Measurements from ENCODE around the gene RAB9A.
"Not testable (repeated sequence)": the region's sequence is repeated elsewhere in the genome, so short reads cannot be mapped to it uniquely, and the experiment has no call there.

The RAB9A gene, protein sequence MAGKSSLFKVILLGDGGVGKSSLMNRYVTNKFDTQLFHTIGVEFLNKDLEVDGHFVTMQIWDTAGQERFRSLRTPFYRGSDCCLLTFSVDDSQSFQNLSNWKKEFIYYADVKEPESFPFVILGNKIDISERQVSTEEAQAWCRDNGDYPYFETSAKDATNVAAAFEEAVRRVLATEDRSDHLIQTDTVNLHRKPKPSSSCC

DNA sequence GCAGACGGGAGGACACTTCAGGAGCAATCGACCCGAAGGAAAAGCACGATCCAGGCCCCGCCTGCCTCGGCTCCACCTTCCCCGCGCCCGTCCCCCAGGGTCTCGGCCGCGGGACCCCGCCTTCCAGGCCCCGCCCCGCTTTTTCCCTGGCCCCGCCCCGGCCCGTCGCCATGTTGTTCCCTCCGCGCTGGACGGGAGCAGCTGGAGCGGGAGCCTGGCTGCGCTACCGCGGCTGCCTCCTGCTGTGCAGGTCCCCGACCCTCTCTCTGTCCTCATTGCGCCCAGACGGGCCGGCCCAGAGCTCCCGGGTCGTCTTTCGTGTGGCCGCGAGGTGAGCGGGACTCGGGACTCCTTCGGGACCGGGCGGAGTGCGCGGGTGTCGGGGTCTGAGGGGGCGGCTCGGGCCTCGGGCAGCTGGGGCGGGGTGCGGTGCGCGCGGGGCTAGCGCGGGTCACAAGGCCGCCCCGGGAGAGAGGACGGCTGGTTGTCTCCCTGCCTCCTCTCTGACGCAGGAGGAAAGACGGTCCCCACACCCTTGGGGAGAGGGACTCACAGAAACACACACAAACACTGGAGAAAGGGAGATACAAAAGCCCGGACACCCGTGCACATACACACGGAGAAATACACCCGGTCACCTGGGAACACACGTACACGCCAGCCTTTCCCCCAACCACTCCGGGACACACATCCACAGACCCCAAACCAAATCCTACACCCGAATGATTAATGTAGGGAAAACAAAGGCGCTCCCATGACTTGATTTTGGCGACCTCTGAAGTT, at the start of gene RAB9A:
Gene RAB9A, plus strand, starts transcription at position 171 of the 783 bp plus-strand sequence. CDS start 19,619 bp downstream, outside the sequence.
- DNase-seq: peak; percentile 68

DNA sequence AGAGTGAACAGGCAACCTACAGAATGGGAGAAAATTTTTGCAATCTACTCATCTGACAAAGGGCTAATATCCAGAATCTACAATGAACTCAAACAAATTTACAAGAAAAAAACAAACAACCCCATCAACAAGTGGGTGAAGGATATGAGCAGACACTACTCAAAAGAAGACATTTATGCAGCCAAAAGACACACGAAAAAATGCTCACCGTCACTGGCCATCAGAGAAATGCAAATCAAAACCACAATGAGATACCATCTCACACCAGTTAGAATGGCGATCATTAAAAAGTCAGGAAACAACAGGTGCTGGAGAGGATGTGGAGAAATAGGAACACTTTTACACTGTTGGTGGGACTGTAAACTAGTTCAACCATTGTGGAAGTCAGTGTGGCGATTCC, 47.2 kb upstream of the RAB9A start:
- DNase-seq: not testable (repeated sequence)

DNA sequence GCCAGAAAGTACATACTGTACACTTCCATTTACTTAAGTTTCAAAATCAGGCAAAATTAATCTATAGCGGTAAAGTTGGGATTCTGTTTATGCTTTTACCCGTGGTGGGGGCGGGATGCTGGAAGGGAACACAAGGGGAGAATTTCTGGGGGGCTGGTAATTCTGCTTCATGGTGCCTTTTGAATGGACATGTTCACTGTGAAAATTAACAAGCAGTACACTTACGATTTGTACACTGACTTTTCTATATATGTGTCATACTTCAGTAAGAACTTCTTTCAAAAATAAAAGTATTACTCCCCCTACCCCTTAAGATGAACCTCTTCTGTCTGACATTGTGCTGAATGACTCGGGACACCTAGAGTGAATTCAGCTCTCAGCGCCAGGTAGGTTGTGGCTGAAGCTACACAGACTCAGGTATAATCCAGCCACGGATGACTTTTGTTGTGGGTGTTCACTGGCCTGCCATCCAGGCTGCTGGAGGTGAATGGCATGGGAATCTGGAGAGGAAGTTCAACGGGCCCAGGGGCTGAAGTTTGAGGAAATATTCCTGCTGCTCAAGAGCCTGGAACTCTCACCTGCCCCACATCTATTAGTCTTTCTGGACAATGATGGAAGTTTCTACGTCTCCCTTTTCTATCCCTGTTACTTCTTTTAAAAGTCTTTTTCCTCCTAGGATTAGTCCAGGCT, 43.3 kb upstream of the RAB9A start:
- DNase-seq: no peak

DNA sequence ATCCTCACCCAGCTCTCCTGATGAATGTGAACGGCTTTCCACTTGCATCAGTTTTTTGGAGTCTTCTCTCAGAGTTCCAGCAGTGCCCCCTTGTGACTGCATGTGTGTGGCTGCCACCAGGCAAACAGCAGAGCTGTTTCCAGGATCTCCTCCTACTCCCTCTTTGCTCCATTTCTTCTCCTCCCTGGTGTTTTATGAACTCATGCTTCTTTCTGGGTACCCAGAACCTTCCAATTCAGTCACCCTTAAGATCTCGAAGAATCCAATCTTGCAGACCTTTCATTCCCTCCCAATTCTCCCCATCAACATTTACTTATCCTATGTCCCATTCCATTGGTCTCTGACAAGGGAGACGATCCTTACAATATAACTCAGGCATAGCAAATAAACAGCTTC, 42.8 kb upstream of the RAB9A start:
- no peak for DNase-seq

DNA sequence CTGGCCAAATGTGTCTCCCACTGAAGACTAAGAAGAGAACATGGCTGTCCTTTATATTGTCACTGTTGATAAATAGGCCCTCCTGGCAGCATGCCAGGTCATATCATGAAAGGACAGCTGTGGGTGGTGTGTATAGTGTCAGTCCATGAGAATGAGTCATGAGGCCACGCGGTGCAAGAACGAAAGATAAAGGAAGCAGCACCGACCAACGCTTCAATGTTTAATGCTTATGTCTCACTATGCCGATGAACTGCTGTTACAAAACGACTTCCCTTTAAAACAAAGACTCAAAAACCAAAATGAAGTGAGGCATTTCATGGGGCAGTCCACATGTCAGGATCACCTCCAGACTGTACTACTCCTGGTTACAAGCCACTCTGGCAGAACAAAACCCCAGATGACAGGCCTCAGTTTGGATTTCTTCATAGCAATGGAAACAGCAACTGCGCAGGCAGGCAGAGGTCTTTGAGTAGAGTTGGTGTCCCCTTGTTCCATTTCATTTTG, 41.2 kb upstream of the RAB9A start:
- peak; percentile 46 for DNase-seq

DNA sequence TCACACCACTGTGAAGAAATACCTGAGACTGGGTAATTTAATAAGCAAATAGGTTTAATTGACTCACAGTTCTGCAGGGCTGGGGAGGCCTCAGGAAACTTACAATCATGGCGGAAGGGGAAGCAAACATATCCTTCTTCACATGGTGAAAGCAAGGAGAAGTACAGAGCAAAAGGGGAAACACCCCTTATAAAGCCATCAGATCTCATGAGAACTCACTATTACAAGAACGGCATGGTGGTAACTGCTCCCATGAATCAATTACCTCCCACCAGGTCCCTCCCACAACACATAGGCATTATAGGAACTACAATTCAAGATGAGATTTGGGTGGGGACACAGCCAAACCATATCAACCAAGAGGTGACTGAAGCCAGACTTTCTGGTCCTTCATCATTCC, 40.6 kb upstream of the RAB9A start:
- DNase-seq: not testable (repeated sequence)

DNA sequence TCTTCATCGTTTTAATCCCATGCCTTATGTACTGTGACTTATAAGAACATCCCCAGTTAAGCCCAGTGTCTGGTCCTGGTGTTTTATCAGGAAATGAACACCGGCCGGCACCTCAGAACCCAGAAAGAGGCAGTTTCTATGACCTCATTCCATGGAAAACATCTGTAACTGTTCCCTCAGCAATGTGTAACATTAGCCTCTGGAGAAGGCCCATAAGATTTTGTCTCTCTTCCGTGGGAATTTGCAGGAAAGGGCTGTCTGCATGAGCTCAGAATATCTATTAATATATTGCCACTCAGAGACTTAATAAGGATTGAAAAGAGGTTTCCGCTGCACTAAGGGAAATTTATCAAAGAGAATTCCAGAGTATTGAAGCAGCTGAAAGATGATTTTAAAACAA, 39.1 kb upstream of the RAB9A start:
- DNase-seq: no peak

DNA sequence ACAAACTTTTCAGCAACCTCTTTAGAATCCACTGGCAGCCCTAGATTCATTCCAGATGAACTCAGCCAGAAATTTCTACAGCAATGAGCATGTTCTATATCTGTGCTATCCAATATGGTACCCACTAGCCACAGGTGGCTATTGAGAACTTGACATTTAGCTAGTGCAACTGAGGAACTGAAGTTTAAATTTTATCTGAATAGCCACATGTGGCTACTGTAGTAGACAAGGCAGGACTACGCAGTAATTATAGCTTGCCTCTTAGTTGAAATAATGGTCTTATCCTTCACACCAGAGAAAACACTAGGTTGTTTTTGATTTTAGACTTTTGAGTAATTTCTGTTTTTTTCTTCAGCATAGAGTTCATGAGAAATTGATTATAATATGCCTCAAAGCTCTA, 38.6 kb upstream of the RAB9A start:
- DNase-seq: no peak

DNA sequence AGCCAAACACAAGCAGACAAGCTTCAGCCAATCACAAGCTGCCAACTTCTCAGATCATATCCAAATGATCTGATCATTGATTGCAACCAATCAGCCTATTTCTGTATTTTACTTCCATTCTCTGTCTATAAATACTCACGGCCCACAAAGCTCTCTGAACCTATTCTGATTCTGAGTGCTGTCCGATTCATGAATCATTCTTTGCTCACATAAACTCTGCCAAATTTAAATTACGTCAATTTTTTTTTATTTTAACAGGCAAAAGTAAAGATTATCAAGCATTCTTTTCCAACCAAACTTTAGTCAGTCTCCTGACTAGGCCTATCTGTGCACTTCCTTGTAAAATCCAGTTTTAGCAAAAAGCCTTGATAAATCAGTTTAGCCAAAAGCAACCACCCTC, 37.8 kb upstream of the RAB9A start:
- no peak for DNase-seq

DNA sequence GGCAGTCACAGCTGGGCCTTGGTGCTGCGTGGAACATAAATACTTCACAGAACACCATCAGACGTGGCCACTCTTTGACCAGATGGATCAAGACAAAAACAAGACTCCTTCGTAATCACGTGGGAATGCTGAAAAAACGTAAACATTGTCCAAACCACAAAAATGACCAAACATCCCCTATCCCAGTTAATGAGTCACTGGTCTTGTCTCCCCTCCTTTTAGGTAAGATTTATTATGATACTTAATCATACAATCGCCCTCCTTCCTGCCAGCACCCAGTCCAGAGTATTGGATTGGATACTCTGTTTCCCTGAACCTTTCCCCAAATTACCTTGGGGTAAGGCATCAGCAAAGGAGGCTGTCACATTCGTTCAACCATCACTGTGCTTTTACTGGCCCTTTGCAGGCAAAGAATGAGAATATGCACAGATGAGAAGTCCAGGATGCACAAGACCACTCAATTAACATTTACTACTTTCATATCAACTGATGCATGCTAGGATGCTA, 36.6 kb upstream of the RAB9A start:
- DNase-seq: no peak

DNA sequence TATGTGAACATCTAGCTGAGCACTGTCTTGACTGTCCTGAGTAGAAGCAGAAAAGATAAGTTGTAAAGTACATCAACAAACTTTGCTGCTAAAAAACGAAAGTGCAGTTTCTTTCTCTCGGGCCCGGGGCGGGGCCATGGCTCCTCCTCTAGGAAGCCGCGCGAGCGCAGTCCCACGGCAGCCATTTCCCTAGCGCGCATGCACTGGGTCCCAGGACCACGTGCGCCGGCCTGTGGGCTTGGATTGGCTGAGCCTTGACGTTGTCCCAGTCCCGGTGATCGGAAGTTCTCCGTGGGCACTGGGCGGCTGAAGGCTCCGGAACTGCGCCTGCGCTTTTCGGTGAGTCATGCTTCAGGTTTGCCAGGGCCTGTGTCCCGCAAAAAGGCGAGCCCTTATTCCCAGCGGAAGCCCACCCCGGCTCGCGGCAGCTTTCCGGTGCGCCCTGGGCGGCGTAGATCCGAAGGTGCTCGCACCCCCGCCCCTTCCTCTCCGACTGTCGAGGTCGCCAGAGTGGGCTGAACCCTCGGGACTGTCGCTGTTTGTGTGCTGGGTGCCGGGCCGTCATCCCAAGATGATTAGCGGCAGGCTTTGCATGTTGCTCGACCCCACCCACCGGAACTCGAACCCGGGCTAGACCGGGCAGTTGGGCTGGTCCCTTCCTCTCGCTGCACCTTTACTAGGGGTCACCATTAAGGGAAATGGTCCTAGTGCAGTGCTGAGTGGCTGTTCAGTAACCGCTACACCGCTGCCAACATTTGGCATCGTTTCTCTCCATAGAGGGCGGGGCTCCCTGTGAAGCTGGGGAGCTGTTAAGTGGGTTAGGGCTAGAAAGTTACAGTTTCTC, 35.9 kb upstream of the RAB9A start, which contains the start of gene TCEANC:
Gene TCEANC, plus strand, starts transcription at position 292 of the 844 bp plus-strand sequence. CDS start 9,368 bp downstream, outside the sequence.
- peak; percentile 91 for DNase-seq

DNA sequence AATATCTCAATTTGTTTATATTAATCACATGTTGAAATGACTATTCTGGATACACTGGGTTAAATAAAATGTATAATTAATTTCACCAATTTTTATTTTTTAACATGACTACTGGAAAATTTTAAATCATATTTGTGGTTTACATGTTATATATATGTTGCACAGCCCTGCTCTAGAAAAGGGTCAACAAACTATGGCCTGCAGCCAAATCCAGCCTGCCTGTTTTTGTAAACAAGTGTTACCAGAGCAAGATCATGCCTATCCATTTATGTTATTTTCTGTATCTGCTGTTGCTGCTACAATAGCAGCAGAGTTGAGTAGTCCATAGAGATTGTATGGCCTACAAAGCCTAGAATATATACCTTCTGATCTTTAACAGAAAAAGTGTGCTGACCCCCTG, 34.8 kb upstream of the RAB9A start:
- DNase-seq: no peak

DNA sequence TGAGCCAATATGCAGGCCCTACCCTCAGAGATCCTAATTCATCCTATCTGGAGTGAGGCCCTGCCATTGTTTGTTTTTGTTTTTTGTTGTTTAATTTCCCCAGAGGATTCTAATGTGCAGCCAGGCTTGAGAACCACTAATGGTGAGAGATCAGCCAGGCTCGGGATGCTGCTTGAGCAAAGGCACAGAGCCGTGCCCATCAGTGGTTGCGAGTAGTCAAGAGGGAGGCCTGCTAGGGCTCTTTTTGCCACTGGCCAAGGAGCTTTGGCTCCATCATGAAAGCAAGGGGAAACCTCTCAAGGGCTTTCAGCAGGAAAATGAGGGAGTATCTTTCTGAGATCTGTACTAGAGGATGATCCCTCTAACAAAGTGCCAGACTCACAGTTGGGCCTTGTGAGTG, 33.3 kb upstream of the RAB9A start:
- DNase-seq: no peak

DNA sequence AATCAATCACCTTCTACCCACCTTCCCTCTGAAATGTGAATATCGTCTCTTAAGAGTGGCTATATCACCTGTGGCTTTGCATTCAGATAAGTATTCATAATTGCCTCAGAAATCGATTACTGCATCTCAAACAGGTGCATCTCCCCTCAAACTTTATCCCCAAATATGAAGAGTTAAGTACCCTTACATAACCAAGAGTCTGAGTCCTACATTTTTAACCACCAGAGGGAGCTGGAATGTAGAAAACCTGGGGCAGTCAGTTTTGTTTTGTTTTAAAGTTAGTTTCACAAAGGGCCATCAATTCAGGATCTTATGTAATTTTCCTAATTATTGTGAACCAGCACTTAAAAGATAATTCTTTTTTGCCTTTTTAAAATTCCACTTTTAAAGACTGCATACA, 30.3 kb upstream of the RAB9A start:
- no peak for DNase-seq

DNA sequence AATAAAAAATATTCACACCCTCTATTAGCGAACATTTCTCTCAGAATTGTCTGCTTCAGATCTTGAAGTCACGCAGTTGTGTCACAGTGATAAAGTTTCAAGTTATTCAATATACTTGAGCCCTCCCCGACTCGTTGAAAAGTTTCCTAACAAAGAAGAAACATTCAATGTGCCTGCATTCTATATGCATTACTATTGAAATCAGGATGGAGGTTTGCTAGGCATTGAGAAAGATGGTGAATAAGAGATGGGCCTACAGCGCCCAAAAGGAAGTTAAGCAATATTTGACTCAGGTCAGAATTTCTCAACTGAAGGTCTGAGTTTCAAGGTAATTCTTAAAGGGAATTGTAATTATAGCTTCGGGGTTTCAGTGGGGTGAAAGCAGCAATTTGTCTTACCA, 29.9 kb upstream of the RAB9A start:
- no peak for DNase-seq

DNA sequence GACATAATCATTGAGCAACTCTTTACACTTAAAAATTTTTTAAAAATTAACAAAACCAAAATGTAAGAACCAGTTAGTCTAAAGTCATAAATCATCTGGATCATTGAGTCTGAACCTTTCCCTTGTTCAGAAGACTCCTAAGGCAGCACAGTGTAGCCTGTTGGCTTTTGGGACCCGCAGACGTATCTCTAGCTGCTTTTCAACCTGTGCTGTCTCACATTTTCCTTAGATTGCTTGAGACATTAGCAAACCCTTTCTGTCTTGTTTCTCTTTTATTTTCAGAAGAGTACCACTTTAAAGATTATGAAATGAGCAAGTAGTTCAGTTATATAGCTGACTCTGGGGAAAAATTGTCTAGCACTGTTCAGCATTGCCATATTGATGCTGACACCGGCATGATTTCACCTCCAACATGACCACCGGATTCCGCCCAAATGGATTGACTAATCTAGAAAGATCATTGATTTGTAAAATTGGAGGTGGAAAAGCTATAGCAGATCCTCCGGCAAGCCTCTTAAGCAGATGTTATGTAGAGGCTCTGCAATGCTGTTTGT, 27.1 kb upstream of the RAB9A start:
- DNase-seq: no peak

DNA sequence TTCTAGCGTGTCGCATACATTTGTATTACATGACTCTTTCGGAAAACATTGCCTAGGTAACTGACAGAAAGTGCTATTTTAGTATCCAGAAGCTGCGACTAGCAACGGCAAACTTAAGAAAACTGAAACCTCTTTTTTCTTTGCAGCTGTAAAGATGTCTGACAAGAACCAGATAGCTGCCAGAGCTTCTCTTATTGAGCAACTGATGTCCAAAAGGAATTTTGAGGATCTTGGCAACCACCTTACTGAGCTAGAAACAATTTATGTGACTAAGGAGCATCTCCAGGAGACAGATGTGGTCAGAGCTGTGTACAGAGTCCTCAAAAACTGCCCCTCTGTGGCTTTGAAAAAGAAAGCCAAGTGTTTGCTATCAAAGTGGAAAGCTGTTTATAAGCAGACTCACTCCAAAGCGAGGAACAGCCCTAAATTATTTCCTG, 26.6 kb upstream of the RAB9A start:
- no peak for DNase-seq

DNA sequence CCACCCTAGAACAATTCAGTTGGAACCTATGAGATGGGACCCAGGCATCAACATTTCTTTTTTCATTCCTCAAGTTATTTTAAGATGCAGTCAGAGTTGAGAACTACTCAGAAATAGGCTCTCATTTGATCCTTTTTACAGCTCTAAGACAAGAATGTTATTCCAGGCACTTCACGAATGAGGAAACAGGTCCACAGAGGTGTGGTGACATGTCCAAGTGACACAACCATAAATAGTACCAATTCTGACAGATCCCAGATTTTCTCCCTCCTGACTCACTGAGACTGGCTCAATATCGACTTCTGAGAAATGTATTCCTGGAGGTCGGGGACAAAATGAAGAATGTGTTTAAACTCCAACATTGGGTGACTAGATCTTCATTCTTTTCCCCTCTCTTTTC, 24.9 kb upstream of the RAB9A start:
- DNase-seq: no peak

DNA sequence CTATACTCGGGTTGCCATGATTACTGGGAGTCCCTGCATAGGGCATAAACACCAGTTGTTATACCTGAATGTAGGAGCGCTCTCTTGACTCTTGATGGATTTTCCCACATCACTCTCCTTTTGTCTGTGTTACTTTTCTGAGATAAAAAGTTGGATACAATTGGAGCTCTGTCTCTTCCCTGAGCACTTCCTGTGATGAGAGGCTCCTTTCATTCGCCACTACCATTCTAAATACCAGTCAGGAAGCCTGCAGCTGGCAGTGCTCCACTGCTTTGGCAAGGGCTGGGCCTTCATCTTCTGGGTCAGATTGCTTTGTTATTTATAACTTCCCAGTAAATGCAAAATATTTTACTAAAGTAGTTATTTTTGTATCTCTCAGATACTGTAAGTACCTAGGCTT, 22.1 kb upstream of the RAB9A start:
- DNase-seq: no peak

DNA sequence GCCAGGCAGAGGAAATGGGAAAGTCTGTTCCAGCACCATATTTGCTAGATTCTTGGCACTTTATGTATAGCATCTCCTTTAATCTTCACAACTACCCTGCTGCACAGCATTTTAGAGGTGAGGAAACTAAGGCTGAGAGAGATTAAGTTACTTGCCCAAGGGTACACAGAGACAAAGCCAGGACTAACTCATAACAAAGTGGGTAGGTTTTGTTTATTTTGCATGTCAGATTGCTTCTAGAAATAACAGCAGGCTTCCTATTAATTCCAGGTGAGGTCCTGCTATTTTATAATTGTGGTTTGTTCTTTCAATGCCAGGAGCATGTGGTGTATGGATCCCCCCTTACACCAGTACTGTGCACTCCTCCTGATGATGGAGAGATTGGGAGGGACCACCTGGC, 21.0 kb upstream of the RAB9A start:
- DNase-seq: no peak

DNA sequence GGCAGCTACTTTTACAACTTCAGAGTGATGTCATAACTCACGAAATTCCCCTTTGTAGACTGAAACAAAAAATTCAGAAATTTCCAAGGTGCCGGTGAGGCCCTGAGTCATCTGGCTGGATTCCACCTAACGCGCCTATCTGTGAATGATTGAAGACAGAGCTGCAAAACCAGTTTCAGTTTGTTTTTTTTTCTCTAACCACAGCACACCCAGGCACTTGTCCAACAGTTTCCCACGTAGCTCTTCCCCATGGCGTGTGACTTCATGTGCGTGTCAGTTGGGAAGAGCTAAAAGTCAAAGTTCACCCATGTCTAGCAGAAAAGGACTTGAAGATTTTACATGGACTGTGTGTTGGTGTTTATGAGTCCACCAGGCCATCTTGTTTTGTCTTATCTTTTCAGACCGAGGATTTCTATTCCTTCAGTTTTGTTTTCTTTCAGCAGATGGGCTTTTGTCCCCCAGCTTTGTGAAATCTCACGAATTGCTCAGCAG, 19.6 kb upstream of the RAB9A start:
- no peak for DNase-seq

DNA sequence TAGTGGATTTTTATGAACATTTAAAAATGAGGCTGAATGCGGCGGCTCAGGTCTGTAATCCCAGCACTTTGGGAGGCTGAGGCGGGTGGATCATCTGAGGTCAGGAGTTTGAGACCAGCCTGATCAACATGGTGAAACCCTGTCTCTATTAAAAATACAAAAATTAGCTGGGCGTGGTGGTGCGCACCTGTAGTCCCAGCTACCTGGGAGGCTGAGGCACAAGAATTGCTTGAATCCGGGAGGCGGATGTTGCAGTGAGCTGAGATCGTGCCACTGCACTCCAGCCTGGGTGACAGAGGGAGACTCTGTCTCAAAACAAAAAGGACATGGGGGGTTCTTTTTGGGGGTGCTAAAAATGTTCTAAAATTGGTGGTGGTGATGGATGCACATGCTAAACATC, 19.2 kb upstream of the RAB9A start:
- DNase-seq: not testable (repeated sequence)

Data from activated effector memory CD4-positive, alpha-beta T cell treated with Interleukin-2 at 50 U/mL for 16 hours (primary cell).